ENCODE measurements around the gene MYL11.
"Not testable (repeated sequence)": the region's sequence is repeated elsewhere in the genome, so short reads cannot be mapped to it uniquely, and the experiment has no call there.

MYL11 gene

DNA sequence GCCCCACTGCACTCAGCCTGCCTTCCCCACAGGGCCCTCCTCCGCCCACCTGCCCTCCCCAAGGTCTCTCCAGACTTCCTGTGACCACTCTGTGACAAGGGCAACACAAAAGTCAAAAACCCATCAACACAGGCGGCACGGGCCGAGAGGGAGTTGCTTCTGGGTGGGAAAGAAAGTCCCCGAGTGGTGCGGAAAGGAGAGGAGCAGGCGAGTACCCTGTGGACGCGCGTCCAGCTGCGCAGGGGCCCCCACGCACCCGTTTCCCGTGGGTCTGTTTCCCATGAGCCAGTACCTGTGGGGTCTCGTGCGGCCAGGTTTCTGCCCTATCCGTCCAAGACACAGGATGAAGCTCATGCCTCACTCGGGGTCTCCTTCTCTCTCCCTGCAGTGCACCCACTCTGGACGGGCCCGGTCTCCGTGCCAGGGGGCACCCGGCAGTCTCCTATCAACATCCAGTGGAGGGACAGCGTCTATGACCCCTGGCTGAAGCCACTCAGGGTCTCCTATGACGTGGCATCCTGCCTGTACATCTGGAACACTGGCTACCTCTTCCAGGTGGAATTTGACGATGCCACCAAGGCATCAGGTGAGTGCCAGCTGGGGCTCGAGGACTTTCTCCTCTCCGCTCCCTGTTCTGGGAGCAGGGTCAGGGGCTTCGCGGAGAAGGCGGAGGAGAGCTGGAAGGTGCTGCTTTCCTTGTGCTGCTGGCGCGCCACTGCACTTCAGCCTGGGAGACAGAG lies 31.7 kb upstream of the MYL11 start:
- POLR2A ChIA-PET (ENCODE audit: low non-redundant PET): no interaction called here
- CTCF ChIA-PET: interaction anchor here (0.6 kb wide), 1 partner anchor 202 kb away, joined by 5 read pairs; no protein-coding TSS in a partner anchor
- no peak for DNase-seq (ENCODE audit: low spot score)
- H3K27ac ChIP-seq: no peak overlapping the region
- TF ChIP-seq, protein P1, sequence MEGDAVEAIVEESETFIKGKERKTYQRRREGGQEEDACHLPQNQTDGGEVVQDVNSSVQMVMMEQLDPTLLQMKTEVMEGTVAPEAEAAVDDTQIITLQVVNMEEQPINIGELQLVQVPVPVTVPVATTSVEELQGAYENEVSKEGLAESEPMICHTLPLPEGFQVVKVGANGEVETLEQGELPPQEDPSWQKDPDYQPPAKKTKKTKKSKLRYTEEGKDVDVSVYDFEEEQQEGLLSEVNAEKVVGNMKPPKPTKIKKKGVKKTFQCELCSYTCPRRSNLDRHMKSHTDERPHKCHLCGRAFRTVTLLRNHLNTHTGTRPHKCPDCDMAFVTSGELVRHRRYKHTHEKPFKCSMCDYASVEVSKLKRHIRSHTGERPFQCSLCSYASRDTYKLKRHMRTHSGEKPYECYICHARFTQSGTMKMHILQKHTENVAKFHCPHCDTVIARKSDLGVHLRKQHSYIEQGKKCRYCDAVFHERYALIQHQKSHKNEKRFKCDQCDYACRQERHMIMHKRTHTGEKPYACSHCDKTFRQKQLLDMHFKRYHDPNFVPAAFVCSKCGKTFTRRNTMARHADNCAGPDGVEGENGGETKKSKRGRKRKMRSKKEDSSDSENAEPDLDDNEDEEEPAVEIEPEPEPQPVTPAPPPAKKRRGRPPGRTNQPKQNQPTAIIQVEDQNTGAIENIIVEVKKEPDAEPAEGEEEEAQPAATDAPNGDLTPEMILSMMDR (conservative IDR thresholded peaks at IDR 0.05; ENCODE audit: low read depth): no peak

DNA sequence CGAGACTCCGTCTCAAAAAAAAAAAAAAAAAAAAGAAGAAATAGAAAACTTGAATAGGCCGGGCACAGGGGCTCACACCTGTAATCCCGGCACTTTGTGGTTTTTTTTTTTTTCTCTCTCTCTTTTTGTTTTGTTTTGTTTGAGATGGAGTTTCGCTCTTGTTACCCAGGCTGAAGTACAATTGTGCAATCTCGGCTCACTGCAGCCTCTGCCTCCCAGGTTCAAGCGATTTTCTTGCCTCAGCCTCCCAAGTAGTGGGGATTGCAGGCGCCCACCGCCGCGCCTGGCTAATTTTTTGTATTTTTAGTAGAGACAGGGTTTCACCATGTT lies 31.1 kb upstream of the MYL11 start:
- H3K27ac ChIP-seq; CTCF ChIA-PET; POLR2A ChIA-PET (ENCODE audit: low non-redundant PET); DNase-seq (ENCODE audit: low spot score): not testable (repeated sequence)

DNA sequence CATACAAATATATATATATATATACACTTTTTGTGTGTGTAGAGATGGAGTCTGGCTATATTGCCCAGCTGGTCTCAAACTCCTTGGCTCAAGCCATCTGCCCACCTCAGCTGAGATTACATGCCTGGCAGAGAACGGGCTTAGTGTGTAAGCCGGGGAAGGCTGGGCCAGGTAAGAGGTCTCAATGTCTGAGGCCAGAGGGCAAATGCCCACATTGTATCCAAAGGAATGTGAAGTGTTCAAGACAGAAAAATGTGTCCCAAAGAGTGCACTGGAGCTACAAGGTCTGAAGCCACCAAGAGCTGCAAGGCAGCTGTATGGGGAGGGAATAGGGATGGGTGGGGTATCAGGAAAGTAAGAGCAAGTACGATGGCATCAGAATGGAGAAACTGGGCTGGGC lies 28.3 kb upstream of the MYL11 start:
- ChIA-PET POLR2A (ENCODE audit: low non-redundant PET) (no interaction called here), CTCF (no interaction called here)
- no peak for DNase-seq (ENCODE audit: low spot score)
- TF ChIP-seq, protein P1 (conservative IDR thresholded peaks at IDR 0.05; ENCODE audit: low read depth): no peak
- H3K27ac ChIP-seq: no peak overlapping the region

DNA sequence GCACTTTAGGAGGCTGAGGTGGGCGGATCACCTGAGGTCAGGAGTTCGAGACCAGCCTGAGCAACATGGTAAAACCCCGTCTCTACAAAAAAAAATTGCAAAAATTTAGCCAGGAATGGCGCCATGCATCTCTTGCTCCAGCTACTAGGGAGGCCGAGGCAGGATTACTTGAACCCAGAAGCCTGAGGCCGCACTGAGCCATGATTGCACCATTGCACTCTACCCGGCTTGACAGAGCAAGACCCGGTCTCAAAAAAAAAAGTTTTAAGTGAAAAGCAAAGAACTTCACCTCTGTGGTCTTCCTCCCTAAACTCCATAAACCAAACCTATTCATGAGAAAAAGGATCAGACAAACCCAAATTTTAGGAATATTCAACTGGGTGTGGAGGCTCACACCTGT lies 26.5 kb upstream of the MYL11 start:
- no peak overlapping the region for H3K27ac ChIP-seq
- TF ChIP-seq, protein P1 (conservative IDR thresholded peaks at IDR 0.05; ENCODE audit: low read depth): no peak
- no peak for DNase-seq (ENCODE audit: low spot score)
- POLR2A ChIA-PET (ENCODE audit: low non-redundant PET): no interaction called here
- CTCF ChIA-PET: no interaction called here

DNA sequence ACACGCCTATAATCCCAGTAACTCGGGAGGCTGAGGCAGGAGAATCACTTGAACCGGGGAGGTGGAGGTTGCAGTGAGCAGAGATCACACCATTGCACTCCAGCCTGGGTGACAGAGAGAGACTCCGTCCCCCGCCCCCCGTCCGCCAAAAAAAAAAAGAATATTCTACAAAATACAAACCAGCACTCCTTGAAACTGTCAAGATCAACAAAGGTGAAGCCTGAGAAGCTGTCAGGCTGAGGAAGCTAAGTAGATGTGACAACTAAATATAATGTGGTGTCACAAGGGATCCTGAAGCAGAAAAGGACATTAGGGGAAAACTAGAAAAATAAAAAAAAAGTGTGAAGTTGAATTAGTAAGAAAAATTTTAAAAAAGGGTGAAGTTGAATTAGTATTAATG lies 25.7 kb upstream of the MYL11 start:
- CTCF ChIA-PET: no interaction called here
- H3K27ac ChIP-seq: no peak overlapping the region
- POLR2A ChIA-PET (ENCODE audit: low non-redundant PET): no interaction called here
- DNase-seq (ENCODE audit: low spot score): no peak
- TF ChIP-seq, protein P1 (conservative IDR thresholded peaks at IDR 0.05; ENCODE audit: low read depth): no peak

DNA sequence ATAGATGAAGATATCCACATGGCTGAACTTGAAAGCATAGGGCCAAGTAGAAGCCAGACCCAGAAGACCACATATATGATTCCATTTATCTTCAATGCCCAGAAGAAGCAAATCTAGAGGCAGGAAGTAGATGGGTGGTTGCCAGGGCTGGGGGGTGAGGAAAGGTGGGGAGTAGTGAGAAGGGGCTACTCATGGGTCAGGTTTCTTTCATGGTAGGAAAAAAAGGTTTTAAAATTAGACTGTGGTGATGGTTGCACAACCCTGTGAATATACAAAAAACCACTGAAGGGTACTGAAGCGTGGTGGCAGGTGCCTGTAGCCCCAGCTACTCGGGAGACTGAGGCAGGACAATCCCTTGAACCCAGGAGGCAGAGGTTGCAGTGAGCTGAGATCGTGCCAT lies 24.9 kb upstream of the MYL11 start:
- ChIA-PET POLR2A (ENCODE audit: low non-redundant PET) (no interaction called here), CTCF (no interaction called here)
- TF ChIP-seq, protein P1 (conservative IDR thresholded peaks at IDR 0.05; ENCODE audit: low read depth): no peak
- no peak overlapping the region for H3K27ac ChIP-seq
- no peak for DNase-seq (ENCODE audit: low spot score)

DNA sequence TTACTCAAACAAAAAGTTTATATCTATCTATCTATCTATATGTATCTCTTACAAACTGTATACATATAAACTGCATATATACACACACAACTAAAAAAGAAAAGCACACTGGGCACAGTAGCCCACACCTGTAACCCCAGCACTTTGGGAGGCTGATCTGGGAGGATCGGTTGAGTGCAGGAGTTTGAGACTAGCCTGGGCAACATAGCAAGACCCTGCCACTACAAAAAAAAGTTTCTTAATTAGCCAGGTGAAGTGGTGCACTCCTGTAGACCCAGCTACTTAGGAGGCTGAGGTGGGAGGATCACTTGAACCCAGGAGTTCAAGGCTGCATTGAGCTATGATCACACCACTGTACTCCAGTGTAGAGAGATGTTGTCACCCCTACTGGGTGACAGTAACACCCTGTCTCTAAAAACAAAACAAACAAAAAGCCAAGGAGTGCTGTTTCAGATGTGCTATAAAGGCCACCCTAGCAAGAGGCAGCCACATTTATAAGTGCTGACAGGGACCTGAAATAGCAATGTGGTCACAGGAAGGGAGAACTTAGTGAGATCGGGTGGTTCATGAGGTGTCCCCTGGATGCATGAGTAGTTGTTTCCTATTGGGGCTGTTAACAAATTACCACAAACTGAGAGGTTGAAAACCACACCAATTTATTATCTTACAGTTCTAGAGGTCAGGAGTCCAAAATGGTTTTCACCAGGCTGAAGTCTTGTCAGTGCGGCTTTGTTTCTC lies 24.3 kb upstream of the MYL11 start:
- ChIA-PET CTCF (no interaction called here), POLR2A (ENCODE audit: low non-redundant PET) (no interaction called here)
- no peak for DNase-seq (ENCODE audit: low spot score)
- TF ChIP-seq, protein P1 (conservative IDR thresholded peaks at IDR 0.05; ENCODE audit: low read depth): no peak
- no peak overlapping the region; the same call in 1 of the 2 replicates for H3K27ac ChIP-seq

Data from RWPE1 (cell line).